SJSA1 (cell line): Measurements from ENCODE around the gene TRPV3. TPM values are rescaled to one million over a fixed set of nuclear protein-coding genes. Genes with fewer than 3 reads are reported as not detected.
"Not testable (repeated sequence)": the region's sequence is repeated elsewhere in the genome, so short reads cannot be mapped to it uniquely, and the experiment has no call there.

Source experiments
- DNase-seq, 2 experiments: peaks; one replicate each; pipeline ENCODE4 v3.0.0-alpha.2; 2015 to 2020; ENCODE audit warnings: low spot score in 2 of 2, low read depth in 1 of 2
- H3K27ac ChIP-seq: fragments of 250-450 bp; sonication (Bioruptor Pico); 2 replicates; pipeline ENCODE4 v1.5.1; 2020; ENCODE audit warnings: mild to moderate bottlenecking, moderate library complexity
- H3K27me3 ChIP-seq: fragments of 250-450 bp; sonication (Bioruptor Pico); replicated peaks from 2 replicates; pipeline ENCODE4 v1.5.1; 2020; ENCODE audit warnings: mild to moderate bottlenecking, moderate library complexity
- H3K36me3 ChIP-seq: fragments of 250-450 bp; sonication (Bioruptor Pico); 2 replicates; pipeline ENCODE4 v1.5.1; 2020; ENCODE audit warnings: mild to moderate bottlenecking
- H3K4me1 ChIP-seq: fragments of 250-450 bp; sonication (Bioruptor Pico); replicated peaks from 2 replicates; pipeline ENCODE4 v1.6.1; 2021; ENCODE audit warnings: mild to moderate bottlenecking
- H3K4me3 ChIP-seq: fragments of 250-450 bp; sonication (Bioruptor Pico); 2 replicates; pipeline ENCODE4 v1.5.1; 2020; ENCODE audit warnings: mild to moderate bottlenecking
- H3K9me3 ChIP-seq: fragments of 250-450 bp; sonication (Bioruptor Pico); replicated peaks from 2 replicates; pipeline ENCODE4 v1.5.1; 2020; ENCODE audit warnings: mild to moderate bottlenecking
- total RNA-seq: library from RNA; depleted of rRNA; stranded (reverse); fragments of >200 nt; shearing (Covaris generic); gene quantifications from 2 replicates; pipeline ENCODE4 v1.2.3, GENCODE V29; 2014

The TRPV3 gene
- total RNA-seq, 1 experiment from 2014 or later, result not detected

- Histone ChIP-seq H3K27ac (no peak overlapping the region), H3K4me1 (no peaks in the 10 kb centered on the region), H3K9me3 (no peaks in the 10 kb centered on the region), H3K36me3 (no peaks in the 10 kb centered on the region), H3K27me3 (no peaks in the 10 kb centered on the region), H3K4me3 (no peak overlapping the region)
- DNase-seq, result no peak
These were observed 32.2 kb upstream of the TRPV3 start for GRCh38 chr17:3589784-3590183.

- Histone ChIP-seq H3K4me3 (no peak overlapping the region), H3K27me3 (no peaks in the 10 kb centered on the region), H3K27ac (no peak overlapping the region), H3K9me3 (no peaks in the 10 kb centered on the region), H3K36me3 (no peaks in the 10 kb centered on the region), H3K4me1 (no peaks in the 10 kb centered on the region)
- no peak for DNase-seq
These were observed 28.2 kb upstream of the TRPV3 start for GRCh38 chr17:3585826-3586225.

GRCh38 chr17:3583456-3583855 is 25.8 kb upstream of the TRPV3 start:
- H3K4me3 ChIP-seq, result no peak overlapping the region
- DNase-seq, result no peak
- no peaks in the 10 kb centered on the region for H3K27me3 ChIP-seq
- no peaks in the 10 kb centered on the region for H3K4me1 ChIP-seq
- H3K9me3 ChIP-seq, result no peaks in the 10 kb centered on the region
- H3K27ac ChIP-seq, result no peak overlapping the region
- no peaks in the 10 kb centered on the region for H3K36me3 ChIP-seq

- no peaks in the 10 kb centered on the region for H3K27me3 ChIP-seq
- no peak for DNase-seq
- H3K9me3 ChIP-seq, result no peaks in the 10 kb centered on the region
- no peak overlapping the region for H3K4me3 ChIP-seq
- no peak overlapping the region for H3K27ac ChIP-seq
- no peaks in the 10 kb centered on the region for H3K36me3 ChIP-seq
- H3K4me1 ChIP-seq, result no peaks in the 10 kb centered on the region
These were observed 25.3 kb upstream of the TRPV3 start for GRCh38 chr17:3582915-3583314.

- not testable (repeated sequence) for H3K27me3 ChIP-seq, H3K27ac ChIP-seq, H3K36me3 ChIP-seq, H3K9me3 ChIP-seq, H3K4me1 ChIP-seq, DNase-seq, H3K4me3 ChIP-seq
These were observed 21.1 kb upstream of the TRPV3 start for GRCh38 chr17:3578667-3579066.

- no peak overlapping the region for H3K27ac ChIP-seq
- H3K4me3 ChIP-seq, result no peak overlapping the region
- no peaks in the 10 kb centered on the region for H3K4me1 ChIP-seq
- no peaks in the 10 kb centered on the region for H3K27me3 ChIP-seq
- no peak for DNase-seq
- no peaks in the 10 kb centered on the region for H3K36me3 ChIP-seq
- H3K9me3 ChIP-seq, result no peaks in the 10 kb centered on the region
These were observed 19.4 kb upstream of the TRPV3 start for GRCh38 chr17:3576970-3577369.

- no peaks in the 10 kb centered on the region for H3K27me3 ChIP-seq
- no peaks in the 10 kb centered on the region for H3K36me3 ChIP-seq
- no peak for DNase-seq
- H3K27ac ChIP-seq, result no peak overlapping the region
- H3K9me3 ChIP-seq, result no peaks in the 10 kb centered on the region
- no peak overlapping the region for H3K4me3 ChIP-seq
- no peaks in the 10 kb centered on the region for H3K4me1 ChIP-seq
These were observed 17.9 kb upstream of the TRPV3 start for GRCh38 chr17:3575511-3575910.

- H3K27me3 ChIP-seq, result no peaks in the 10 kb centered on the region
- no peaks in the 10 kb centered on the region for H3K36me3 ChIP-seq
- H3K27ac ChIP-seq, result no peak overlapping the region
- H3K4me1 ChIP-seq, result no peaks in the 10 kb centered on the region
- H3K4me3 ChIP-seq, result no peak overlapping the region
- H3K9me3 ChIP-seq, result no peaks in the 10 kb centered on the region
- DNase-seq, result no peak
These were observed 16.6 kb upstream of the TRPV3 start for GRCh38 chr17:3574231-3574630.

GRCh38 chr17:3573246-3574100 is 15.9 kb upstream of the TRPV3 start:
- DNase-seq, result no peak
- Histone ChIP-seq H3K4me3 (no peak overlapping the region), H3K27me3 (no peaks in the 10 kb centered on the region), H3K27ac (no peak overlapping the region), H3K9me3 (no peaks in the 10 kb centered on the region), H3K4me1 (no peaks in the 10 kb centered on the region), H3K36me3 (no peaks in the 10 kb centered on the region)

- no peaks in the 10 kb centered on the region for H3K9me3 ChIP-seq
- no peaks in the 10 kb centered on the region for H3K4me1 ChIP-seq
- no peak for DNase-seq
- no peak overlapping the region for H3K27ac ChIP-seq
- no peak overlapping the region for H3K4me3 ChIP-seq
- no peaks in the 10 kb centered on the region for H3K36me3 ChIP-seq
- no peaks in the 10 kb centered on the region for H3K27me3 ChIP-seq
These were observed 14.6 kb upstream of the TRPV3 start for GRCh38 chr17:3572231-3572630.

GRCh38 chr17:3571043-3571900 is 13.7 kb upstream of the TRPV3 start:
- no peaks in the 10 kb centered on the region for H3K27me3 ChIP-seq
- no peaks in the 10 kb centered on the region for H3K4me1 ChIP-seq
- H3K9me3 ChIP-seq, result no peaks in the 10 kb centered on the region
- H3K36me3 ChIP-seq, result no peaks in the 10 kb centered on the region
- H3K4me3 ChIP-seq, result no peak overlapping the region
- DNase-seq, result no peak
- no peak overlapping the region for H3K27ac ChIP-seq

GRCh38 chr17:3569534-3570137 is 12.0 kb upstream of the TRPV3 start:
- H3K4me3 ChIP-seq, result no peak overlapping the region
- H3K36me3 ChIP-seq, result no peaks in the 10 kb centered on the region
- no peaks in the 10 kb centered on the region for H3K27me3 ChIP-seq
- H3K27ac ChIP-seq, result no peak overlapping the region
- no peaks in the 10 kb centered on the region for H3K4me1 ChIP-seq
- no peak for DNase-seq
- H3K9me3 ChIP-seq, result no peaks in the 10 kb centered on the region

- H3K4me1 ChIP-seq, result no peaks in the 10 kb centered on the region
- no peaks in the 10 kb centered on the region for H3K9me3 ChIP-seq
- DNase-seq, result no peak
- no peaks in the 10 kb centered on the region for H3K27me3 ChIP-seq
- no peaks in the 10 kb centered on the region for H3K36me3 ChIP-seq
- no peak overlapping the region for H3K27ac ChIP-seq
- no peak overlapping the region for H3K4me3 ChIP-seq
These were observed 8.9 kb upstream of the TRPV3 start for GRCh38 chr17:3566551-3566950.

GRCh38 chr17:3565143-3565542 is 7.5 kb upstream of the TRPV3 start:
- H3K4me1 ChIP-seq, result no peaks in the 10 kb centered on the region
- no peak overlapping the region for H3K4me3 ChIP-seq
- H3K27ac ChIP-seq, result no peak overlapping the region
- no peaks in the 10 kb centered on the region for H3K36me3 ChIP-seq
- DNase-seq, result no peak
- H3K27me3 ChIP-seq, result no peaks in the 10 kb centered on the region
- no peaks in the 10 kb centered on the region for H3K9me3 ChIP-seq
